PC-3 (cell line): ENCODE measurements around the gene RPL37A. TPM values are rescaled to one million over a fixed set of nuclear protein-coding genes. Genes with fewer than 3 reads are reported as not detected.

ENCODE experiments used
- ATAC-seq: fragments of 200-7000 bp; cut with Tn5 transposase; 2 replicates; pipeline ENCODE4 v1.9.1; 2020; ENCODE audit warnings: mild to moderate bottlenecking, moderate library complexity
- BruUV-seq: library from RNA; stranded (reverse); fragments of 400-500 nt; replicated peaks from 2 replicates; lab custom pipeline; 2021; lab: Mats Ljungman, UMichigan
- CTCF ChIA-PET: fragments of 300-600 bp; sonication (Branson Sonifier 250); formaldehyde crosslinking; loops from one replicate; lab custom pipeline; 2022; ENCODE audit warnings: antibody characterized with exemption; lab: Charles Lee
- POLR2A ChIA-PET: fragments of 300-600 bp; sonication (Branson Sonifier 250); formaldehyde crosslinking; loops from one replicate; lab custom pipeline; 2022; ENCODE audit warnings: antibody characterized with exemption; ENCODE audit not compliant: unreplicated experiment; lab: Charles Lee
- DNase-seq: peaks from one replicate; pipeline ENCODE4 v3.0.0-alpha.2; 2015
- H2AFZ ChIP-seq: fragments of 300-600 bp; sonication (generic); 2 replicates; pipeline ENCODE4 v1.6.0; 2016; ENCODE audit warnings: antibody characterized with exemption, low read length
- H3F3A ChIP-seq: fragments of 300-600 bp; sonication (generic); one replicate; pipeline ENCODE4 v1.6.0; 2017; ENCODE audit warnings: antibody characterized with exemption, low read length, control low read depth, mild to moderate bottlenecking; ENCODE audit not compliant: unreplicated experiment
- H3K27ac ChIP-seq: fragments of 300-600 bp; sonication (generic); 2 replicates; pipeline ENCODE4 v1.5.1; 2016; ENCODE audit warnings: mild to moderate bottlenecking, low read length
- H3K27me3 ChIP-seq: fragments of 300-600 bp; sonication (generic); 2 replicates; pipeline ENCODE4 v1.6.1; 2016; ENCODE audit warnings: low read length, mixed read lengths
- H3K36me3 ChIP-seq: fragments of 300-600 bp; sonication (generic); 2 replicates; pipeline ENCODE4 v1.6.1; 2016; ENCODE audit warnings: low read depth, mixed run types, low read length, mixed read lengths
- H3K4me1 ChIP-seq: fragments of 300-600 bp; sonication (generic); 2 replicates; pipeline ENCODE4 v1.5.1; 2016; ENCODE audit warnings: low read length; ENCODE audit not compliant: insufficient read depth
- H3K4me2 ChIP-seq: fragments of 300-600 bp; sonication (generic); 2 replicates; pipeline ENCODE4 v1.6.0; 2016; ENCODE audit warnings: low read length
- H3K4me3 ChIP-seq: fragments of 300-600 bp; sonication (generic); 2 replicates; pipeline ENCODE4 v1.5.1; 2016; ENCODE audit warnings: mild to moderate bottlenecking, low read length, mixed read lengths
- H3K79me2 ChIP-seq: fragments of 300-600 bp; sonication (generic); 2 replicates; pipeline ENCODE4 v1.6.1; 2017; ENCODE audit warnings: low read length, mixed read lengths
- H3K9ac ChIP-seq: fragments of 300-600 bp; sonication (generic); 2 replicates; pipeline ENCODE4 v1.6.0; 2016; ENCODE audit warnings: mild to moderate bottlenecking, low read length
- H3K9me2 ChIP-seq: fragments of 300-600 bp; sonication (generic); replicated peaks from 2 replicates; pipeline ENCODE4 v1.6.1; 2016; ENCODE audit warnings: mixed run types, low read length, mixed read lengths
- H3K9me3 ChIP-seq: fragments of 300-600 bp; sonication (generic); 2 replicates; pipeline ENCODE4 v1.6.1; 2016; ENCODE audit warnings: low read length, mixed read lengths
- H4K20me1 ChIP-seq: fragments of 300-600 bp; sonication (generic); 2 replicates; pipeline ENCODE4 v1.6.1; 2016; ENCODE audit warnings: low read length, mixed read lengths
- EZH2 ChIP-seq: fragments of 300-600 bp; sonication (generic); IDR thresholded peaks from one replicate; pipeline ENCODE4 v1.6.1; 2017; ENCODE audit warnings: antibody characterized with exemption, mild to moderate bottlenecking, low read length; ENCODE audit not compliant: unreplicated experiment
- EZH2phosphoT487 ChIP-seq: fragments of 300-600 bp; sonication (generic); IDR thresholded peaks from 2 replicates; pipeline ENCODE4 v1.6.1; 2018; ENCODE audit warnings: mild to moderate bottlenecking, antibody characterized with exemption, low read length, borderline replicate concordance
- intact Hi-C: fragments of 100-400 bp; cut with micrococcal nuclease; formaldehyde crosslinking; loops from 2 replicates; pipeline ENCODE4 v1.9.0; 2023
- total RNA-seq: library from RNA; depleted of rRNA; stranded (reverse); fragments of >200 nt; gene quantifications from 2 replicates; pipeline ENCODE4 v1.2.3, GENCODE V29; 2014
- TF ChIP-seq, protein P1 (sequence below): fragments of 300-600 bp; sonication (generic); conservative IDR thresholded peaks from 2 replicates; pipeline ENCODE4 v1.5.1; 2017; ENCODE audit warnings: antibody characterized with exemption, low read depth, mild to moderate bottlenecking, low read length

Gene RPL37A
- total RNA-seq, 1 experiment from 2014 or later = 2,472 TPM

GRCh38 chr2:216477283-216478035 is 21.2 kb upstream of the RPL37A start:
- H3K9ac ChIP-seq = peak overlapping the region; percentile 6; the same call in 1 of the 2 replicates
- H3K9me3 ChIP-seq = no peaks in the 10 kb centered on the region
- H3K9me2 ChIP-seq = no peaks in the 10 kb centered on the region
- H3K4me3 ChIP-seq = no peak overlapping the region
- TF ChIP-seq, protein P1, sequence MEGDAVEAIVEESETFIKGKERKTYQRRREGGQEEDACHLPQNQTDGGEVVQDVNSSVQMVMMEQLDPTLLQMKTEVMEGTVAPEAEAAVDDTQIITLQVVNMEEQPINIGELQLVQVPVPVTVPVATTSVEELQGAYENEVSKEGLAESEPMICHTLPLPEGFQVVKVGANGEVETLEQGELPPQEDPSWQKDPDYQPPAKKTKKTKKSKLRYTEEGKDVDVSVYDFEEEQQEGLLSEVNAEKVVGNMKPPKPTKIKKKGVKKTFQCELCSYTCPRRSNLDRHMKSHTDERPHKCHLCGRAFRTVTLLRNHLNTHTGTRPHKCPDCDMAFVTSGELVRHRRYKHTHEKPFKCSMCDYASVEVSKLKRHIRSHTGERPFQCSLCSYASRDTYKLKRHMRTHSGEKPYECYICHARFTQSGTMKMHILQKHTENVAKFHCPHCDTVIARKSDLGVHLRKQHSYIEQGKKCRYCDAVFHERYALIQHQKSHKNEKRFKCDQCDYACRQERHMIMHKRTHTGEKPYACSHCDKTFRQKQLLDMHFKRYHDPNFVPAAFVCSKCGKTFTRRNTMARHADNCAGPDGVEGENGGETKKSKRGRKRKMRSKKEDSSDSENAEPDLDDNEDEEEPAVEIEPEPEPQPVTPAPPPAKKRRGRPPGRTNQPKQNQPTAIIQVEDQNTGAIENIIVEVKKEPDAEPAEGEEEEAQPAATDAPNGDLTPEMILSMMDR = no peak
- TF ChIP-seq EZH2 = no peak
- no peak for TF ChIP-seq EZH2phosphoT487
- intact Hi-C loops = no loop called here
- H2AFZ ChIP-seq = peak overlapping the region; percentile 48
- BruUV-seq = no TSS peak
- no peaks in the 10 kb centered on the region for H3F3A ChIP-seq
- no peak overlapping the region for H3K4me2 ChIP-seq
- no peak for ATAC-seq
- H4K20me1 ChIP-seq = no peaks in the 10 kb centered on the region
- no peaks in the 10 kb centered on the region for H3K36me3 ChIP-seq
- ChIA-PET POLR2A (interaction anchor here (0.9 kb wide), 1 partner anchor 21 kb away, joined by 3 read pairs; the partner anchor contains the start of gene RPL37A), CTCF (interaction anchor here (0.5 kb wide), 1 partner anchor 36 kb away, joined by 3 read pairs; no protein-coding TSS in a partner anchor)
- peaks cover 15% of the 10 kb centered on the region for H3K4me1 ChIP-seq
- H3K27me3 ChIP-seq = no peaks in the 10 kb centered on the region
- no peak for DNase-seq
- H3K27ac ChIP-seq = peak overlapping the region; percentile 60
- H3K79me2 ChIP-seq = no peaks in the 10 kb centered on the region

DNA sequence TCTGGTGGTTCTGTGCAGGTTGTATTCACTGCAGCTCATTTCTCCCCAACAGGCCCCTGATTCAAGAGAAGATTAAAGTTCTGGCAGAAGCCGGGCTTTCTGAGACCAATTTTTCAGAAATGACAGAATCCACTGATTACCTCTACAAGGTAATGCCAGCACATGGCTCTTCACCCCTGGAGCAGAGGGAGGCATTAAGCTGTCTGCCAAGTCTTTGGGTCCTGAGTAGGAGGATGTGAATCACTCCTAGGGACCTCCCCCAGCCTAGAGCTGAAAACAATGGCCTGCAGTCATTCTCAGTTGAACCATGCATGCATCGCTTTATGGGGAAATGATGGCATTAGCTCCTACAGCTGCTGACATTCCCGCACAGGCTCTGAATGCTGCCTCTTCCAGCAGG is 20.5 kb upstream of the RPL37A start:
- Histone ChIP-seq H3K4me2 (peak overlapping the region; percentile 29; the same call in 1 of the 2 replicates), H3K9ac (peak overlapping the region; percentile 6; the same call in 1 of the 2 replicates), H3K27ac (peak overlapping the region; percentile 60), H3K36me3 (no peaks in the 10 kb centered on the region), H3K4me1 (peaks cover 15% of the 10 kb centered on the region), H3K27me3 (no peaks in the 10 kb centered on the region), H3K4me3 (no peak overlapping the region), H3K79me2 (no peaks in the 10 kb centered on the region), H2AFZ (peak overlapping the region; percentile 48), H3F3A (no peaks in the 10 kb centered on the region), H4K20me1 (no peaks in the 10 kb centered on the region), H3K9me3 (no peaks in the 10 kb centered on the region), H3K9me2 (no peaks in the 10 kb centered on the region)
- no TSS peak for BruUV-seq
- peak; percentile 94 for DNase-seq
- TF ChIP-seq EZH2 (no peak), EZH2phosphoT487 (no peak)
- TF ChIP-seq, protein P1 = no peak
- ChIA-PET CTCF (interaction anchor here (0.7 kb wide), 1 partner anchor 446 kb away, joined by 3 read pairs; no protein-coding TSS in a partner anchor), POLR2A (interaction anchor here (0.9 kb wide), 1 partner anchor 20 kb away, joined by 3 read pairs; the partner anchor contains the start of gene RPL37A)
- ATAC-seq = peak; percentile 100
- intact Hi-C loops = no loop called here
